Sigmoid colon (tissue), 7 donors: ENCODE data around the gene OXSR1. TPM values are rescaled to one million over a fixed set of nuclear protein-coding genes. Genes with fewer than 3 reads are reported as not detected.

Experiments used
- DNase-seq: peaks from one replicate; pipeline ENCODE4 v3.0.0-alpha.2; 2019
- H3K27ac ChIP-seq, 4 donors: fragments of 200-600 bp; sonication (generic); one replicate each; pipeline ENCODE4 v1.5.1; 2016 to 2019; ENCODE audit warnings: mild to moderate bottlenecking in 1 of 4
- H3K27me3 ChIP-seq, 3 donors: fragments of 200-600 bp; sonication (generic); one replicate each; pipeline ENCODE4 v1.5.1; 2019; ENCODE audit warnings: mild to moderate bottlenecking in 1 of 3
- H3K36me3 ChIP-seq, 4 donors: fragments of 200-600 bp; sonication (generic); one replicate each; pipeline ENCODE4 v1.5.1; 2016 to 2019
- H3K4me1 ChIP-seq, 4 donors: fragments of 200-600 bp; sonication (generic); one replicate each; pipeline ENCODE4 v1.5.1; 2017 to 2019
- H3K4me3 ChIP-seq, 4 donors: fragments of 200-600 bp; sonication (generic); one replicate each; pipeline ENCODE4 v1.5.1; 2017 to 2019; ENCODE audit warnings: mild to moderate bottlenecking in 2 of 4, moderate library complexity in 1 of 4
- H3K9me3 ChIP-seq, 4 donors: fragments of 200-600 bp in 3 of 4; sonication (generic) in 3 of 4; one replicate each; pipeline versions ENCODE4 v1.5.1 to v1.6.1; 2013 to 2019
- EP300 ChIP-seq, 4 donors: sonication (generic); formaldehyde crosslinking; IDR thresholded peaks; one replicate each; pipeline ENCODE4 v1.6.1; 2017; ENCODE audit warnings: antibody characterized with exemption in 4 of 4
- POLR2A ChIP-seq, 2 donors: fragments of 450-650 bp; IDR thresholded peaks; one replicate each; pipeline ENCODE4 v1.6.1; 2016; ENCODE audit warnings: antibody characterized with exemption in 2 of 2, mild to moderate bottlenecking in 2 of 2, moderate library complexity in 2 of 2
- POLR2AphosphoS5 ChIP-seq, 4 donors: sonication (generic); formaldehyde crosslinking; IDR thresholded peaks; one replicate each; pipeline ENCODE4 v1.6.1; 2017; ENCODE audit warnings: antibody characterized with exemption in 4 of 4
- WGBS, 2 donors: extraction: QIAGEN DNeasy Blood & Tissue Kit; methylation state at CpG; one replicate each; pipeline ENCODE4 v1.1.7; 2013; 5-methylcytosine and 5-hydroxymethylcytosine counted together
- intact Hi-C: fragments of 100-400 bp; cut with DNase I; formaldehyde crosslinking; loops from one replicate; pipeline ENCODE4 v1.15.1; 2023
- polyA plus RNA-seq, 3 donors: library from polyadenylated mRNA; stranded (reverse); fragments of 200-250 nt; gene quantifications; one replicate each; pipeline ENCODE4 v1.2.3, GENCODE V29; 2013
- total RNA-seq, 4 donors: library from RNA; depleted of rRNA; stranded (reverse); fragments of >200 nt; gene quantifications; one replicate each; pipeline ENCODE4 v1.1.0, GENCODE V29; 2016
- TF ChIP-seq, protein P1 (sequence below), 4 experiments: fragments of 450-650 bp in 3 of 4; fragments of 200-600 bp in 1 of 4; IDR thresholded peaks; one replicate each; pipeline ENCODE4 v1.5.1; 2016 to 2019; ENCODE audit warnings: antibody characterized with exemption in 4 of 4, mild to moderate bottlenecking in 3 of 4, moderate library complexity in 2 of 4
- donor health status: healthy with polysubstance abuse.
- donor health status: Bipolar disorder and iron deficiency.
- donor health status: healthy.

Gene OXSR1
- total and polyA plus RNA-seq, 7 donors, result 13.8 to 28.8 (median 22.9) TPM

DNA sequence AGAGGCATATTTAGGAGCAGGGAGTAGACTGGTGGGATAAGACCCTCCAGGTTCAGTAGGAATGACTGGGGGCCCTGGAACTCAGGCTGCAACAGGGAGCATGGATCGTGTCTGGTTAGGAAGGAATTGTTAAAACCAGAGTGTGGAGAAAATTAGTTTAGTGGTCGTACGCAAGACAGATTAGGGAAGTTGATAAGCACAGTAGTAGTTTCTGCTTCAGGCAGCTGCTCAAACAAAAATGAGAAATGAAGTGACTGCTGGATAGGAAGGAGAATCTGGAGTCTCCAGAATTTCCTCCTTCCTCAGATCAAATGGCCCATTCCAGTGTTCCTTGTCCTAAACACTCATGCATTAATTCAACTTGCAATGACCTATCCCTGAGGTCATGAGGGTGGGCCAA lies 15.6 kb upstream of the OXSR1 start:
- WGBS, 2 donors, result 37 to 40% methylated on average over 3 of the region's 3 CpGs

DNA sequence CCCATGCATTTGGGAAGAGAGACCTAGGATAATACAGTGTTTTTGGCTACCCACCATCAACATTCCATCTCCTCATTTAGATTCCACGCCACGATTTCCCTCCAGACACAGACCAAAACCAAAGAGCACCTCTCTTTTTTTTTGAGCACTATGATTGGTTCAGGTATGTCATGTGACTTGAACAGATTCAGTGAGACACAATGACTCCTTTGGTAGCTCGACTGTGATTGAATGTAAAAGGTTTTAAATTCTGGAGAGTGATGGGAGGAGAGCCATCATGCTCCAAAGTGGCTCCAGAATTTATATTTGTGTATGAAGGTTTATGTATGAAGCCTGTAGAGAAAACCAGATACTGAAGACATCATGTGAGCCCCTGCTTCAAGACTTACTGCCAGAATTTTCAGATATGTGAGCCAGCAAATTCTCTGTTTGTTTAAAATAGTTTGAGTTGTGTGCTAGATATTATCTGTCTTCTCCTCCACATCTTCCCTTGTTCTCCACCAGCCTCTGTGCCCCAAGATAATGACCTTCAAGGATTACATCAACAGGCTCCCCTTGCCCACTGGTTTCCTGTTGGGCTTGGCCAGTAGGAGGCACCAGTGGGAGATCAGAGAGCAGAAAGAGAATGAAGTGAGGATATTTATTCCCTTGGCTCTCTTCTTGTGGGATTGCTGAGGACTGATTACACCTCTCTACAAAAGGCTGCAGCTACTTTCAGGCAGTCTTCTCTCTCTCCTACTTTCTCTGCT lies 14.4 kb upstream of the OXSR1 start:
- no peak overlapping the region for H3K4me3 ChIP-seq
- H3K27me3 ChIP-seq, result no peaks in the 10 kb centered on the region
- H3K36me3 ChIP-seq, result no peaks in the 10 kb centered on the region
- H3K4me1 ChIP-seq, result no peaks in the 10 kb centered on the region
- 87% methylated on average over 3 of the region's 3 CpGs for WGBS, 2 donors
- TF ChIP-seq EP300 (IDR thresholded peaks at IDR 0.05) (no peak), POLR2AphosphoS5 (IDR thresholded peaks at IDR 0.05) (no peak), POLR2A (IDR thresholded peaks at IDR 0.05) (no peak)
- TF ChIP-seq, protein P1, sequence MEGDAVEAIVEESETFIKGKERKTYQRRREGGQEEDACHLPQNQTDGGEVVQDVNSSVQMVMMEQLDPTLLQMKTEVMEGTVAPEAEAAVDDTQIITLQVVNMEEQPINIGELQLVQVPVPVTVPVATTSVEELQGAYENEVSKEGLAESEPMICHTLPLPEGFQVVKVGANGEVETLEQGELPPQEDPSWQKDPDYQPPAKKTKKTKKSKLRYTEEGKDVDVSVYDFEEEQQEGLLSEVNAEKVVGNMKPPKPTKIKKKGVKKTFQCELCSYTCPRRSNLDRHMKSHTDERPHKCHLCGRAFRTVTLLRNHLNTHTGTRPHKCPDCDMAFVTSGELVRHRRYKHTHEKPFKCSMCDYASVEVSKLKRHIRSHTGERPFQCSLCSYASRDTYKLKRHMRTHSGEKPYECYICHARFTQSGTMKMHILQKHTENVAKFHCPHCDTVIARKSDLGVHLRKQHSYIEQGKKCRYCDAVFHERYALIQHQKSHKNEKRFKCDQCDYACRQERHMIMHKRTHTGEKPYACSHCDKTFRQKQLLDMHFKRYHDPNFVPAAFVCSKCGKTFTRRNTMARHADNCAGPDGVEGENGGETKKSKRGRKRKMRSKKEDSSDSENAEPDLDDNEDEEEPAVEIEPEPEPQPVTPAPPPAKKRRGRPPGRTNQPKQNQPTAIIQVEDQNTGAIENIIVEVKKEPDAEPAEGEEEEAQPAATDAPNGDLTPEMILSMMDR (IDR thresholded peaks at IDR 0.05), result no peak
- intact Hi-C loops, result no loop called here
- DNase-seq, result no peak
- no peaks in the 10 kb centered on the region for H3K9me3 ChIP-seq
- no peak overlapping the region for H3K27ac ChIP-seq

More for the DNA sequence above, 15.6 kb upstream of the OXSR1 start:
- no peak for TF ChIP-seq EP300 (IDR thresholded peaks at IDR 0.05)
- no peak for TF ChIP-seq POLR2AphosphoS5 (IDR thresholded peaks at IDR 0.05)
- no peak for TF ChIP-seq POLR2A (IDR thresholded peaks at IDR 0.05)
- TF ChIP-seq, protein P1 (IDR thresholded peaks at IDR 0.05), result no peak
- H3K9me3 ChIP-seq, result no peaks in the 10 kb centered on the region
- DNase-seq, result no peak
- no peaks in the 10 kb centered on the region for H3K36me3 ChIP-seq
- no peaks in the 10 kb centered on the region for H3K27me3 ChIP-seq
- intact Hi-C loops, result no loop called here
- no peaks in the 10 kb centered on the region for H3K4me1 ChIP-seq
- H3K4me3 ChIP-seq, result no peak overlapping the region
- H3K27ac ChIP-seq, result peak overlapping the region in 3 of 4 donors; percentile 21 to 31 (median 29)

GRCh38 chr3:38151667-38152265 lies 13.6 kb upstream of the OXSR1 start:
- Histone ChIP-seq H3K4me1 (no peaks in the 10 kb centered on the region), H3K36me3 (no peaks in the 10 kb centered on the region), H3K9me3 (no peaks in the 10 kb centered on the region), H3K27ac (no peak overlapping the region), H3K27me3 (no peaks in the 10 kb centered on the region), H3K4me3 (no peak overlapping the region)
- WGBS, 2 donors, result 75 to 84% methylated on average over 3 of the region's 3 CpGs
- intact Hi-C loops, result no loop called here
- no peak for TF ChIP-seq POLR2AphosphoS5 (IDR thresholded peaks at IDR 0.05)
- TF ChIP-seq EP300 (IDR thresholded peaks at IDR 0.05), result no peak
- no peak for TF ChIP-seq POLR2A (IDR thresholded peaks at IDR 0.05)
- TF ChIP-seq, protein P1 (IDR thresholded peaks at IDR 0.05), result no peak
- no peak for DNase-seq

DNA sequence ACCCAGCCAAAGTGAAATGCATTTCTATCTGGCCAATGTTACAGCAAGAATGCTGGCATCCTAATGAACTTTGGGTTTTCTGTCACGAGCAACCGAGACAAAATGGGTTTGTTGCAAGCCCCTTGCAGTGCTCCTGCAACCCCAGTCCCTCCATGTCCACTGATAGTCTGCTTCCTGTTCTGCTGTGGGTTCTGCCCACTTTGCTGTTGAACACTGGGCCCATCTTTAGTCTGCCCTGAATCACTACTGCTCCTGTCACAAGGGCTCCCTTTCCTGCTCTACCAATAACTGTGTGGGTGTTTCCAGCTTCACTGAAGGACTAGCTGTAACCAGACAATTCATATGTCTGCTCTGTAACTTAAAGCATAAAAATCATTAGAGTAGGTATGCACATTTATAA lies 12.7 kb upstream of the OXSR1 start:
- H3K27ac ChIP-seq, result no peak overlapping the region
- H3K27me3 ChIP-seq, result no peaks in the 10 kb centered on the region
- H3K9me3 ChIP-seq, result no peaks in the 10 kb centered on the region
- TF ChIP-seq POLR2AphosphoS5 (IDR thresholded peaks at IDR 0.05) (no peak), EP300 (IDR thresholded peaks at IDR 0.05) (no peak), POLR2A (IDR thresholded peaks at IDR 0.05) (no peak)
- TF ChIP-seq, protein P1 (IDR thresholded peaks at IDR 0.05), result no peak
- no peak overlapping the region for H3K4me3 ChIP-seq
- no peaks in the 10 kb centered on the region for H3K36me3 ChIP-seq
- no peaks in the 10 kb centered on the region for H3K4me1 ChIP-seq
- no peak for DNase-seq
- intact Hi-C loops, result no loop called here
- 96 to 99% methylated on average over 2 of the region's 2 CpGs for WGBS, 2 donors
